ENCODE data around the gene DHCR7.

The DHCR7 gene

GRCh38 chr11:71458146-71459070, 10.2 kb upstream of the DHCR7 start:
- no peak for DNase-seq (ENCODE audit: low read depth in 3 of 3, low spot score in 1 of 3)

DNA sequence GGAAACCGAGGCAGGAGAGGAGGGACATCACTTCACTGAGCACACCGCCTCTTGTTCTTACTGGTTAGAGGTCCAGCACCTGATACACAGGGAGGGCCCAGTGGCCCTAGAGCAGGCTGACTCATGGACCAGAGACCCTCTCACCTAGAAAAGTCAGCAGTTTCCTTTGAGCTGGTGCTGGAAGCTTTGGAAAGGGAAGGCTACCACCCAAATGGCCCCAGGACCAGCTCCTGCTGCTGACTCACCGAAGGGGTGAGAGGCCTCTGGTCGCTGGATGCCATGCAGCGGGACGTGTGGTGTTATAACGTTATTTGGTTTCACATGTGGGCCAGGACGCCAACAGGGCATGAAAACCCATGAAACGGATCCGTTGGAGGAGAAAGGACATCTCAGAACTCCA, 8.6 kb upstream of the DHCR7 start:
- no peak for DNase-seq (ENCODE audit: low read depth in 3 of 3, low spot score in 1 of 3)

DNA sequence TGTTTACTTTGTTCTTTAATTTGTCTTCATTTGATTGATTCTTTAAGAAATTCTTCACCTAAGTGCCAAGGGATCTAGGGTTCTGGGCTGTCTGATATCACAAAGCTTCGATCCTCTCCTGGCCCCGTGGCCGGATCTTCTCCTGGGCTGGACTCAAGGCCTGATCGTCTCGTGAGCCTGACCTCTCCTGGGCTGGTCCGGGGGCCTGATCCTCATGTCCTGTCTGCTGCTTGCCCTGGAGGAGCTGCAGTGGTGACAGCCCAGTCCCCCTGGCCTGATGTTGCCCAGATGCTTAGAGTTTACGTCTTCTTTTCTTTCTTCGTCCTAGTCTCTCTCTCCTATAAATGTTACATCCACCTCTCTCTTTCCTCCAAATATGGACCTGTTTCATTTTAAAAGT, 8.1 kb upstream of the DHCR7 start:
- no peak for DNase-seq (ENCODE audit: low read depth in 3 of 3, low spot score in 1 of 3)

DNA sequence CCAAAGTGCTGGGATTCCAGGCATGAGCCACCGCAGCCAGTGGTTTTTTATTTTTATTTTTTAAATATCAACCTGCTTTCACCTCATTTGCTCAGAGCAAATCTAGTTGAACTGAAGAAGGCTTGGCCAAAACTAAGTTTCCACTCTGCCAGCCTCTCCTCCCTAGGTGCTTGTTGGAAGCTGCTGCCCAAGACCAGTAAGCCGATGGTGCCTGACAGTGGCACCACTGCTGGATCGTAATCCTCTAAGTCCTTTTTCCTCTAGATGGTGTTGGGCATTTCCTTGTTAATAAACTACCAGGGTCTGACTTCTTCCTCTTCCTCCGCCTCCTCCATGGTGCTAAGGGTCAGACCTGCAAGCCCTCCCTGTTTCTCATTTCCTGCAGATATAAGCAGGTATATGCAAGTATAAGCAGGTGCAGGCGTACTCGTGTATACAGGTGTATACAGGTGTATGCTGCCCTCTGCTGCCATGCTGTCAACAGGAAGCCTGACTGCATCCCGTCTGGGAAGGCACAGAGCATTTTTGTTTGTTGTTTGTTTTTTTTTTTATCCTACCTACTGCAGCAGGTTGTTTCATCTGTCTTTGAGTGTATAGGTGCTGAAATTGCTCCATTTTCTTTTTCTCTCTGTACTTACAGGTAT, 6.4 kb upstream of the DHCR7 start:
- DNase-seq (ENCODE audit: low read depth in 3 of 3, low spot score in 1 of 3), result no peak

GRCh38 chr11:71453918-71454304, 5.7 kb upstream of the DHCR7 start:
- DNase-seq (ENCODE audit: low read depth in 3 of 3, low spot score in 1 of 3), result no peak

DNA sequence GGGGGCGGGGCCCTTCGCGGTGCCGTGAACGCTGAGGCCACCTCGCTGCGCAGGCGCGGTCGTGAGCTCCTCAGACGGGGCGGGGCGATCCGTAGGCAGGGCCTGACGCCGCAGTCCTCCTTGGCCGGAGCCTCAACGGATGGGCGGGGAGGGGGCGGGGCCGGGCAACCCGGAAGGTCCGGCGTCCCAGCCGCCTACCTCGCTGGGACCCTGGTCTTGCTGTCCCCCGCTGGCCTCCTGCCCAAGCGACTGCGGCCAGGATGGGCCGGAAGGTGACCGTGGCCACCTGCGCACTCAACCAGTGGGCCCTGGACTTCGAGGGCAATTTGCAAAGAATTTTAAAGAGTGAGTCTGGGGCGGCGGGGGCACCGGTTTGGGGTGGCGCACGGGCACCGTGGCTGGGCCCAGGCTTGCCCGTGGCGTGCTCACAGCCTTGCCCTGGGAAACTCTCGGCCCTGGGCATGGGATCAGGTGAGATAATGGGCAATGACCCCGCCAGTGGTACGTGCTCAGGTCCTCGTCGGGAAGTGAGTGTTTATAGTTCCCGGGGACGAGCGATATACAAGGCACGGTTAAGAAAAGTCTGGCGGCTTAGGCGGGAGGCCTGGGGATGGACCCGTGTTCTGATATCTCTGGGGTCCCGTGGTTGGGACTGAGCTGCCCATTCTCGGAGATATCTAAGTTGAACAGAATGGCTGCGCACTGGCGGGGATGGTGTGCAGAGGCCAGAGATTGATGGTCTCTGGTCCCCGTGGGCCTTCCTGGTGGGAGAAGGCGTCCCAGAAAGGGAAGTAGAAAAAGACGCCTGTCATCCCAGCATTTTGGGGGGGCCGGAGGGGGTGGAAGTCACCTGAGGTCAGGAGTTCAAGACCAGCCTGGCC, 5.1 kb upstream of the DHCR7 start, which contains the start of gene NADSYN1:
Gene NADSYN1 (plus strand): TSS at position 167 of the 881 bp plus-strand sequence. CDS start 94 bp downstream, at position 261.
- peak; percentile 82 to 91 (median 84) for DNase-seq (ENCODE audit: low read depth in 3 of 3, low spot score in 1 of 3)

GRCh38 chr11:71452199-71453036, 4.2 kb upstream of the DHCR7 start:
- DNase-seq (ENCODE audit: low read depth in 3 of 3, low spot score in 1 of 3), result peak in 2 of 3 donors; percentile 15 to 16

DNA sequence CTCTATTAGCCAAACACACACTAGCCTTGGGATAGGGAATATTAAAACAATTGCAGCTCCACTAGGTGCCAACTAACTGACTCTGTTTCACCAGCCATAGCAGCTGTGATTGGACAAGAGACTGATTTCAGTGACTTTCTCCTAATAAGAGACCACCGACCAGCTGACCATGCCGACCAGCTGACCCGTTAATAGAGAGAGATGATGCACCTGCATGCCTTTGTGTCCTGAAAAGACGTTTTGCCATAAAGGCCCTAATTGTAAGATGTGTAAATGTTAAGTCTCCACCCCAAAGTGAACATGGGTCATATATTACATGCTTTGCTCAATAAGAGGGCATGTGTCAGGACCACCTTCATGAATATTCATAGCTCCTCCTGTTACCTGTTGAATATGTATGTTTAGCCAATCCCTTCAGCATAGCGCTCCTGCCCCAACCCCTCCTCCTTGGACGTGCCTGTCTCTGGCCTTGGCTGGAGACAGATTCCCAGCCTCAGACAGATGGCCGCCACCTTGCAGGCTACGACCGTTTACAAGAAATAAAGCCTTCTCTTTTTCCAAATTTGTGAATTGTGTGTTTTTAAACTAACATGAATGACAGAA, 3.5 kb upstream of the DHCR7 start:
- no peak for DNase-seq (ENCODE audit: low read depth in 3 of 3, low spot score in 1 of 3)

GRCh38 chr11:71450939-71451338, 2.7 kb upstream of the DHCR7 start:
- DNase-seq (ENCODE audit: low read depth in 3 of 3, low spot score in 1 of 3), result no peak

DNA sequence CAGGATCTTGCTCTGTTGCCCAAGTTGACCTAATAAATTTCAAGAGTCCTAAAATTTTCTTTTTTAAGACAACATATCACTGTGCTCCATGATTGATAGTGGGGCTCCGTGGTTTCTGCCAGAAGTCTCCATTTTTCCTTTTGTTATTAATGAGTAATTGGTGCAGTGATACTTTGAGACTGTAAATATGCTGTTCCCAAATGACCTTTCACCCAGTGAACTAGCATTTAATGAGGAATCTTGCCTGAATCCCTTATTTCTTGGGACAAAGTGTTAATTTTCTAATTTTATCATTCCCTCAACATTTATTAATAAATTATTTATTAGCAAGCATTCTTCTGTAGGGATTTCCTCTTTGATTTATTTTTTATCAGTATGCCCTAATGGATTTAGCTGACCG, 2.3 kb upstream of the DHCR7 start:
- DNase-seq (ENCODE audit: low read depth in 3 of 3, low spot score in 1 of 3), result no peak

DNA sequence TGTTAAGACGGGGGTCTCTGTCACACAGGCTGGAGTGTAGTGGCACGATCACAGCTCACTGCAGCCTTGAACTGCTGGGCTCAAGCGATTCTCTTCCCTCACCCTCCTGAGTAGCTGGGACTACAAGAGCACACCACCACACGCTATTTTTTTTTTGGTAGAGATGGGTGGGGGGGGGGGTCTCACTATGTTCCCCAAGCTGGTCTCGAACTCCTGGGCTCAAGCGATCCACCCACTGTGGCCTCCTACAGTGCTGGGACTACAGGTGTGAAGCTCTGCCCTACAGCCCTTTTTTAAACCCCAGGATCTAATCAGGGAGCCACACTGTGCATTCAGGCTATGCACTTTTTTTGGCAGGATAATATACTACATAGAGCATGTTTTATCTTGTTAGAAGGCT, 1.4 kb upstream of the DHCR7 start:
- DNase-seq (ENCODE audit: low read depth in 3 of 3, low spot score in 1 of 3), result no peak

DNA sequence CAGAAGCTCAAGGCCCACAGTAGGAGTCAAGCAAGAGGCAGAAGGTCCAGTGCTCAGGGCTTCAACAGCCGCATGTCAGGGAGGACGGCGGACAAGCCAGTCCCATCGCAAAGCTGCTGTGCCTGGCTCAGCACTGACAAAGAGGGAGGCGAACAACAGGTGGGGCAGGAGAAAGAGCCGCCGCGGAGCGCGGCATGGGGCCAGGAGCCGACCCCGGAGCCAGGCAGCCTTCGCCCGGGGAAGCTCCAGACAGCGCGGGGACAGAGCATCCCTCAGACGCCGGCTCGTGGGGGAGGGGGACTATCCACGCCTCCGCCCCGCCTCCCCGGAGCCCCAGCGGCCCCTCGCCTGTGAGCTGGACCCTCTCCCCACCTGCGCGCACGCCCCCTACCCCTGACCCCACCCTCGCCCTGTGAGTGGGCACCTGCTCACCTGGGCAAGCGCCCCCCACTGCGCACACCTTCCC, 369 bp downstream of the DHCR7 start:
- DNase-seq (ENCODE audit: low read depth in 3 of 3, low spot score in 1 of 3), result peak in 1 of 3 donors; percentile 22

GRCh38 chr11:71446942-71447688, 1.1 kb downstream of the DHCR7 start:
- no peak for DNase-seq (ENCODE audit: low read depth in 3 of 3, low spot score in 1 of 3)

GRCh38 chr11:71446150-71446549, 2.0 kb downstream of the DHCR7 start:
- no peak for DNase-seq (ENCODE audit: low read depth in 3 of 3, low spot score in 1 of 3)

GRCh38 chr11:71444811-71445210, 3.4 kb downstream of the DHCR7 start:
- no peak for DNase-seq (ENCODE audit: low read depth in 3 of 3, low spot score in 1 of 3)

DNA sequence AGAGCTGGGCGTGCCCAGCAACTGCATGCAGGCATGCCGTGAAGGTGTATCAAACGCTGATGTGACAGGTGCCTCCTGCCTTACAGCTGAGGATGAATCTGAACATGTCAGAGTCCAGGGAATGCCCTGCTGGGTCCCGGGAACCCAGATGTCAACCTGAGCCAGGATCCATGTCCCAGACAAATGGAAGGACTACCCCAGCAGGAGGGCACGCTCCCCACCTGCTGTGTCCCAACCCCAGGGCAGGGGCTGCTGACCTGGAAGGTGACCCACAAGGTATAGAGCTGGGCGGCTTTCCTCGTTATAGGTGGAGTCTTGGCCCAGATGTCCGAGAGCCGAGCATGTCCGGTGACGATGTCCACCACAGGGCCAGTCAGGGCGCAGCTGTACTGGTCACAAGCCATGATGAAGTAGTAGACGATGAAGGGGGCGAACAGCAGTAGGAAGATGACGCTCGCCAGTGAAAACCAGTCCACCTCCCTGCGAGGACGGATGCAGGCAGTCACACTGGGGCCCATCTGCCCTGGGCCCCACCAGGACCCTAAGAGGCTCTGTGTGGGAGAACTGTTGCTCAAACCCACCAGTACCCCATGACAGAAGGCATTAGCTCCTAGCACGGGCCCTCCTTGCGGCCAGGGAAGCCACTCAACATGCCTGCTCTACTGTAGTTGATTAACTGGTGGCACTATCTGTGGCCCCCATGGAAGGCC, 4.3 kb downstream of the DHCR7 start:
- DNase-seq (ENCODE audit: low read depth in 3 of 3, low spot score in 1 of 3), result no peak

DNA sequence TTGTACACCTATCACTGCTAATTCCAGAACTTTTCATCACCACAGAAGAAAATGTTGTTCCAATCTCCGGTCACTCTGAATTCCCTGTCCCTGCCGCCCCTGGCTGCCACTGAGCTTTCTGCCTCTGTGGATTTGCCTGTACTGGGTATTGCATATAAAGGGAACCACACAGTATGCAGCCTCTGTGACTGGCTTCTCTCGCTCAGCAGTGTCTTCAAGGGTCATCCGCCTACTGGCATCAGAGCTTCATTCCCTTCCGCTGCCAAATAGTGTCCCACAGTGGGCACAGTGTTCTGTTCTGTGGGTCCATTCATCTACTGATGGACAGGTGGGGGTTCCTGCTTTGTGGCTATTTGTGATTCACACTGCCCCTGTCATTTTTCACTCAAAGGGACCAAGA, 5.3 kb downstream of the DHCR7 start:
- DNase-seq (ENCODE audit: low read depth in 3 of 3, low spot score in 1 of 3), result no peak

DNA sequence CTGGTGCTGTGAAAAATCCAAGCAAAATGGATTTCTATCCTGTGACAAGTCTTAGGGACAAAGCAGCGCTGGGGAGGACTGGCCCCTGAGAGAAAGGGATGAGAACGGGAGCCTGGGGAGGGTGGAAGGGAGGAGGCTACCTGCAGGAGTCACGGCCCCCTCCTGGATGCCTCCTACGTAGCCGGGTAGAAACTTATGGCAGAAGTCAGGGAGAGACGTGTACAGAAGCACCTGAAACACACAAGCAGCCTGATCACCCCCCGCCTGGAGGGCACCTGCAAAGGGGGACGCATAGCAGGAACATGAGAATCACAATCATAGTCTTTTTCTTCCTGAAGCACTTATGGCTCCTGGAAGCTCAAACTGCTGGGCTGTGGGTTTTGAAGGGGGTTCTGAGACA, 6.1 kb downstream of the DHCR7 start:
- DNase-seq (ENCODE audit: low read depth in 3 of 3, low spot score in 1 of 3), result no peak

DNA sequence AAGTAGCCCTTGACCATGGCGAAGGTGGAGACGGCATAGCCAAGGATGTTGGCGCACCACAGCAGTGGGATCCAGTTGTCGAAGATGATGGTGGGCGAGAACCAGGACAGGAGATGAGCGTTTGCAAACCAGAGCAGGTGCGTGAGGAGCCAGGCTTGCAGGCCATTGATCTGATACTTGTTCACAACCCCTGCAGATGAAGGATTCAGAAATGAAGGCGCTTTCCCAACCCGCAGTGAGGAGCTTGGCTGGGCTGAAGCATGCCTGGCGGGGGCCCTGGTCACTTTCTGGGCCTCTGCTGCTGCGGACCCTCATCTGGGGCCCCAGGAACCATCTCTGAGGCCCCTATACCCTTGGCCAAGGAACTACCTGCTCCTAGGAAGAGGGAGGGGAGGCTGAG, 6.9 kb downstream of the DHCR7 start:
- DNase-seq (ENCODE audit: low read depth in 3 of 3, low spot score in 1 of 3), result no peak
